ENCODE measurements around the gene DERL2. TPM values are rescaled to one million over a fixed set of nuclear protein-coding genes. Genes with fewer than 3 reads are reported as not detected.

Gene DERL2
- total RNA-seq, 4 donors from 2014 or later = 21.1 to 50.1 (median 25.7) TPM

- no peak for DNase-seq (ENCODE audit: low spot score in 2 of 2)
- intact Hi-C loops (cut with DNase I; ENCODE audit: low total_unique reads) = no loop called here
- 78 to 86% methylated on average over 3 of the region's 3 CpGs for WGBS, 2 donors
- H3K4me3 ChIP-seq (ENCODE audit: low read depth, poor library complexity, severe bottlenecking) = no peak overlapping the region
- no peak for TF ChIP-seq CTCF (IDR thresholded peaks at IDR 0.05)
- TF ChIP-seq POLR2A (IDR thresholded peaks at IDR 0.05) = no peak
These were observed 13.5 kb downstream of the DERL2 start for GRCh38 chr17:5472511-5472910.

- intact Hi-C loops (cut with DNase I; ENCODE audit: low total_unique reads) = no loop called here
- 1% methylated on average over 17 of the region's 17 CpGs for WGBS, 2 donors
- H3K4me3 ChIP-seq (ENCODE audit: low read depth, poor library complexity, severe bottlenecking) = peak overlapping the region; percentile 86
- no peak for DNase-seq (ENCODE audit: low spot score in 2 of 2)
- TF ChIP-seq CTCF (IDR thresholded peaks at IDR 0.05) = no peak
- TF ChIP-seq POLR2A (IDR thresholded peaks at IDR 0.05) = no peak
These were observed 17.9 kb downstream of the DERL2 start for GRCh38 chr17:5468075-5468473.

GRCh38 chr17:5467416-5467815 lies 18.6 kb downstream of the DERL2 start:
- intact Hi-C loops (cut with DNase I; ENCODE audit: low total_unique reads) = no loop called here
- no peak for DNase-seq (ENCODE audit: low spot score in 2 of 2)
- H3K4me3 ChIP-seq (ENCODE audit: low read depth, poor library complexity, severe bottlenecking) = no peak overlapping the region
- TF ChIP-seq POLR2A (IDR thresholded peaks at IDR 0.05) = no peak
- TF ChIP-seq CTCF (IDR thresholded peaks at IDR 0.05) = no peak
- WGBS, 2 donors = 6 to 10% methylated on average over 8 of the region's 8 CpGs

GRCh38 chr17:5466295-5466694 lies 19.7 kb downstream of the DERL2 start:
- WGBS, 2 donors = 88 to 90% methylated on average over 4 of the region's 4 CpGs
- no peak overlapping the region for H3K4me3 ChIP-seq (ENCODE audit: low read depth, poor library complexity, severe bottlenecking)
- TF ChIP-seq POLR2A (IDR thresholded peaks at IDR 0.05) = no peak
- TF ChIP-seq CTCF (IDR thresholded peaks at IDR 0.05) = no peak
- no peak for DNase-seq (ENCODE audit: low spot score in 2 of 2)
- intact Hi-C loops (cut with DNase I; ENCODE audit: low total_unique reads) = no loop called here

GRCh38 chr17:5464717-5465507 lies 21.1 kb downstream of the DERL2 start:
- 79% methylated on average over 10 of the region's 10 CpGs for WGBS, 2 donors
- H3K4me3 ChIP-seq (ENCODE audit: low read depth, poor library complexity, severe bottlenecking) = no peak overlapping the region
- intact Hi-C loops (cut with DNase I; ENCODE audit: low total_unique reads) = no loop called here
- no peak for DNase-seq (ENCODE audit: low spot score in 2 of 2)
- TF ChIP-seq CTCF (IDR thresholded peaks at IDR 0.05) (no peak), POLR2A (IDR thresholded peaks at IDR 0.05) (no peak)

- TF ChIP-seq CTCF (IDR thresholded peaks at IDR 0.05) (no peak), POLR2A (IDR thresholded peaks at IDR 0.05) (no peak)
- WGBS, 2 donors = 88 to 92% methylated on average over 8 of the region's 8 CpGs
- intact Hi-C loops (cut with DNase I; ENCODE audit: low total_unique reads) = no loop called here
- no peak overlapping the region for H3K4me3 ChIP-seq (ENCODE audit: low read depth, poor library complexity, severe bottlenecking)
- DNase-seq (ENCODE audit: low spot score in 2 of 2) = no peak
These were observed 39.2 kb downstream of the DERL2 start for GRCh38 chr17:5446786-5447185.

Data from lower leg skin (tissue), 4 donors.